DMS114 treated with DMSO at 0.1 percent for 48 hours (cell line): ENCODE results near the gene CDC7.

Experiments used
- DNase-seq: peaks from one replicate; lab custom pipeline; 2025; ENCODE audit not compliant: unreplicated experiment; lab: John Stamatoyannopoulos, UW

The CDC7 gene

DNA sequence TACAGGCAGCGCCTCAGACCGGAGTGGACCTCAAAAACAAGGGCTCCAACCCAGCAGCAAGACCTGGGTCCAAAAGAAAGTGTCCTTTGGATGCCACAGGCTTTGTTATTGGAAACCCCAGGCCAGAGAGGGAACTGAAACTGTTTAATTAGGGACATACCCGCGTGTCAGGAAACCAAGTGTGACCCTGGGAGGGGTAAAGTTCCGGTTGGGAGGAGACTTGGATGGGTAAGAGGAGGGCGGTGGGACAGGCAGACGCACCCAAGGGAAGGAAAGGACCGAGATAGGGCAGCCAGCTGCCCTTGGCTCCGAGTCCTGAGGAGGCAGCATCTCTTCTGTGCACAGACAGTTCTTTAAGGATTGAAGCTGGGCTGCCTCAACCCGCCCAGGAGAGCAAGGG lies 71.4 kb downstream of the CDC7 start:
- DNase-seq, result no peak
